A673 (cell line): ENCODE results near the gene NRXN3. TPM values are rescaled to one million over a fixed set of nuclear protein-coding genes. Genes with fewer than 3 reads are reported as not detected.
A peak's percentile ranks its signal among the peaks of the same experiment; 100 is the strongest.

ENCODE experiments used
- BruUV-seq: library from RNA; stranded (reverse); fragments of 400-500 nt; replicated peaks from 2 replicates; lab custom pipeline; 2021; lab: Mats Ljungman, UMichigan
- CTCF ChIA-PET: fragments of 300-600 bp; sonication (Branson Sonifier 250); formaldehyde crosslinking; loops from one replicate; lab custom pipeline; 2022; ENCODE audit warnings: antibody characterized with exemption; lab: Charles Lee
- POLR2A ChIA-PET: fragments of 300-600 bp; sonication (Branson Sonifier 250); formaldehyde crosslinking; loops from one replicate; lab custom pipeline; 2022; ENCODE audit warnings: antibody characterized with exemption; ENCODE audit not compliant: low non-redundant PET; lab: Charles Lee
- DNase-seq: peaks from one replicate; pipeline ENCODE4 v3.0.0-alpha.2; 2015; ENCODE audit warnings: low spot score
- H3K27ac ChIP-seq: fragments of 200-600 bp; sonication (generic); 2 replicates; pipeline ENCODE4 v1.5.1; 2016; ENCODE audit warnings: mixed run types, low read depth, mild to moderate bottlenecking, mixed read lengths, antibody characterized with exemption, low read length; ENCODE audit not compliant: poor library complexity, severe bottlenecking
- H3K27me3 ChIP-seq: fragments of 200-600 bp; sonication (generic); replicated peaks from 2 replicates; pipeline ENCODE4 v1.6.1; 2017; ENCODE audit warnings: mixed run types, low read depth, mild to moderate bottlenecking, mixed read lengths, antibody characterized with exemption, low read length; ENCODE audit not compliant: insufficient read depth, poor library complexity
- H3K36me3 ChIP-seq: fragments of 200-600 bp; sonication (generic); 2 replicates; pipeline ENCODE4 v1.6.1; 2016; ENCODE audit warnings: mixed run types, mild to moderate bottlenecking, mixed read lengths, antibody characterized with exemption, low read length; ENCODE audit not compliant: insufficient read depth, poor library complexity, severe bottlenecking
- H3K4me1 ChIP-seq: fragments of 200-600 bp; sonication (generic); 2 replicates; pipeline ENCODE4 v1.6.1; 2017; ENCODE audit warnings: mixed run types, mild to moderate bottlenecking, mixed read lengths, antibody characterized with exemption, low read length; ENCODE audit not compliant: insufficient read depth, poor library complexity, severe bottlenecking
- H3K4me3 ChIP-seq: fragments of 200-600 bp; sonication (generic); 2 replicates; pipeline ENCODE4 v1.5.1; 2016; ENCODE audit warnings: low read depth, mixed run types, mild to moderate bottlenecking, mixed read lengths, low read length; ENCODE audit not compliant: poor library complexity, severe bottlenecking
- H3K9me3 ChIP-seq: fragments of 200-600 bp; sonication (generic); 2 replicates; pipeline ENCODE4 v1.6.1; 2016; ENCODE audit warnings: mixed run types, low read depth, mild to moderate bottlenecking, mixed read lengths, antibody characterized with exemption, low read length; ENCODE audit not compliant: poor library complexity, severe bottlenecking
- EZH2 ChIP-seq: fragments of 200-600 bp; sonication (generic); IDR thresholded peaks from 2 replicates; pipeline ENCODE4 v1.6.1; 2017; ENCODE audit warnings: borderline replicate concordance, low read depth, mild to moderate bottlenecking, mixed read lengths, antibody characterized with exemption, low read length; ENCODE audit not compliant: poor library complexity, severe bottlenecking
- intact Hi-C: fragments of 100-400 bp; cut with micrococcal nuclease; formaldehyde crosslinking; loops from one replicate; pipeline ENCODE4 v1.10.0; 2022; ENCODE audit not compliant: unreplicated experiment
- total RNA-seq: library from RNA; stranded (reverse); gene quantifications from 2 replicates; pipeline ENCODE4 v1.2.3, GENCODE V29; 2021
- TF ChIP-seq, protein P1 (sequence below): fragments of 300-800, 200-600 bp; sonication (generic); conservative IDR thresholded peaks from 2 replicates; pipeline ENCODE4 v1.5.1; 2017; ENCODE audit warnings: low read depth, mild to moderate bottlenecking, antibody characterized with exemption, low read length, moderate library complexity, mixed read lengths

The NRXN3 gene
- total RNA-seq, 1 experiment from 2014 or later: 0.21 TPM

DNA sequence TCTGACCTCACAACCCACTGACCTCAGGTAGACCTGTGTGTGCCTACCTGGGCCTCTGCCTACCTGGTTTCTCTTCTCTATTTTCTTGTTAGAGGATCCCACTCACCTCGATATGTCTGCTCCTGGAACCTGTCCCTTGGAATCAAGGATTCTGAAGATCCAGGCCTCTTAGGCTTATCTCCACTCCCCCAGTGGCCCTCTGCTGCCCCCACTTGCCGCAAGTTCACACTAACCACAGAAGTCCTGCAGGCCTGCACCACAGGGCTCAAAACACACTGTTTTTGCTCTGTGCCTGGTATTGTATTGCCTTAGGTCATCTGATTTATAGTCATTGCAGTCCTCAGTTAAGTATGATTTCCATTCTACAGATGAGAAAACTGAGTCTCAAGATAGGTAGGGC is 15.3 kb upstream of the NRXN3 start:
- ChIA-PET POLR2A (no interaction called here), CTCF (no interaction called here)
- H3K9me3 ChIP-seq: no peaks in the 10 kb centered on the region
- no peak overlapping the region for H3K27ac ChIP-seq
- TF ChIP-seq, protein P1, sequence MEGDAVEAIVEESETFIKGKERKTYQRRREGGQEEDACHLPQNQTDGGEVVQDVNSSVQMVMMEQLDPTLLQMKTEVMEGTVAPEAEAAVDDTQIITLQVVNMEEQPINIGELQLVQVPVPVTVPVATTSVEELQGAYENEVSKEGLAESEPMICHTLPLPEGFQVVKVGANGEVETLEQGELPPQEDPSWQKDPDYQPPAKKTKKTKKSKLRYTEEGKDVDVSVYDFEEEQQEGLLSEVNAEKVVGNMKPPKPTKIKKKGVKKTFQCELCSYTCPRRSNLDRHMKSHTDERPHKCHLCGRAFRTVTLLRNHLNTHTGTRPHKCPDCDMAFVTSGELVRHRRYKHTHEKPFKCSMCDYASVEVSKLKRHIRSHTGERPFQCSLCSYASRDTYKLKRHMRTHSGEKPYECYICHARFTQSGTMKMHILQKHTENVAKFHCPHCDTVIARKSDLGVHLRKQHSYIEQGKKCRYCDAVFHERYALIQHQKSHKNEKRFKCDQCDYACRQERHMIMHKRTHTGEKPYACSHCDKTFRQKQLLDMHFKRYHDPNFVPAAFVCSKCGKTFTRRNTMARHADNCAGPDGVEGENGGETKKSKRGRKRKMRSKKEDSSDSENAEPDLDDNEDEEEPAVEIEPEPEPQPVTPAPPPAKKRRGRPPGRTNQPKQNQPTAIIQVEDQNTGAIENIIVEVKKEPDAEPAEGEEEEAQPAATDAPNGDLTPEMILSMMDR: 0 out of 2 replicates have a peak, but pooled peaks have one; percentile 15
- TF ChIP-seq EZH2: no peak
- BruUV-seq: no TSS peak
- H3K4me1 ChIP-seq: peaks cover 9% of the 10 kb centered on the region
- intact Hi-C loops: loop anchor here (5.0 kb wide), 1 partner anchor 133 kb away; no protein-coding TSS in a partner anchor
- H3K36me3 ChIP-seq: no peaks in the 10 kb centered on the region
- peak; percentile 12 for DNase-seq
- H3K4me3 ChIP-seq: no peak overlapping the region
- no peaks in the 10 kb centered on the region for H3K27me3 ChIP-seq

DNA sequence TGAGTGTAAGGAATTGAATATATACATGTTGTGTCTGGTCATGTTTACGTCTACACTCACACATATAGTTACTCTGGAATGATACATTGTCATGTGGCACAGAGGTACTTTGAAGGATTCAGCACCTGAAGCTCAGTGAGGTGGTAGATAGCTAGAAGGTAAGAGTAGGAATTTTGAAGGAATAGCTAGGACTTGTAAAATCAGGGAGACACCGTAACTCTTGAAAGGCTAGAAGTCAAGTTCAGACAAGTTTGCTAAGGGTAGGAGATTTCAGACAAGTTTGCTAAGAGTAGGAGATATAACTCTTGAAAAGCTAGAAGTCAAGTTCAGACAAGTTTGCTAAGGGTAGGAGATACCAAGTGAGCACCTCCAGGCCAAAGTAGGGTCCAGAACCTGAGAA is 14.0 kb upstream of the NRXN3 start:
- no peak for DNase-seq
- Histone ChIP-seq H3K36me3 (no peaks in the 10 kb centered on the region), H3K27ac (no peak overlapping the region), H3K9me3 (no peaks in the 10 kb centered on the region), H3K4me1 (peaks cover 9% of the 10 kb centered on the region), H3K27me3 (peaks cover 11% of the 10 kb centered on the region), H3K4me3 (no peak overlapping the region)
- BruUV-seq: no TSS peak
- intact Hi-C loops: no loop called here
- CTCF ChIA-PET: no interaction called here
- TF ChIP-seq, protein P1: no peak
- no peak for TF ChIP-seq EZH2
- POLR2A ChIA-PET: interaction anchor here (0.5 kb wide), 1 partner anchor 176 kb away, joined by 4 read pairs; no protein-coding TSS in a partner anchor

DNA sequence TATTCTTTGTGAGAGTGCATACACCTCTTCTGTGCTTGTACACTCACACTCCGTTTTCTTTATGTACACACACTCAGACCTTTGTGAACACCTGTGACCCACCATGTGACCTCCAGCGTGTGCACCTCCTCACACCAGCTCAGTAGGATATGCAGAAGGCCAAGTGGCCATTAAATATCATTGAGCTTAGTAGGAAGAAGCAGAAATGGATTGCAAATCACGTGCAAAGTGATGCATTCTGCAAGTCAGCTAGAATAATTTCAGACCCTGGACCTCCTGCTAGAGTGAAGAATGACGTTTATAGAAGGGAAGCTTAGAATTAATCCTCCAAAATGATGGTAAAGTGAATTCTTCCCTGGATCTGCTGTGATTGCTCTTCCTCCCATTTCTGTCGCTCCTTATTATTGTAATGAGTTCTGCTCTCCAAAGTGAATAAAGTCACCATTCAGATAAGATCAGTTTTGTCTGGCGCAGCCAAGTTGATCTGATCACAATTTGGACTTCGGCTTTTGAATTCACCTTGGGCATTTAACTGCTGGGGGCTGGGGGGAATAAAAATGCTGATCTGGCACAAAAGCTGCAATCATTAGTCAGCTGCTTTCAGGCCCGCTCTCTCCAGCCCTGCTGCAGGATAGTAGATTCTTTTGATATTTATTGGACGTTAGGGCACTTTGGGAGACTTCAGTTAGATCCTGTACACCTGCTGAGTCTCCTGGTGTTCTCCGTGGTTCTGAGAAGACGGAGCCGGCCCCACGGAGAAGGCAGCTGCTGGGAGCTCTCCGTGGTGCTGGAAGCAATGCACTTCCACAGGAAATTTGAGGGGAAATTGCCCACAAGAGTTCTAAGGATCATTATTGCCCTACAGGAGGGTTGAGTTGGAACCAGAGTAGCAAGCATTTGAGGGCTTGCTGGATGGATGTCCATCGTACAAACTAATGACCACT is 12.4 kb upstream of the NRXN3 start:
- POLR2A ChIA-PET: no interaction called here

More for the DNA sequence above, 12.4 kb upstream of the NRXN3 start:
- intact Hi-C loops: no loop called here
- peaks cover 2% of the 10 kb centered on the region for H3K4me1 ChIP-seq
- no peak overlapping the region for H3K4me3 ChIP-seq
- BruUV-seq: no TSS peak
- peak; percentile 45 for DNase-seq
- CTCF ChIA-PET: no interaction called here
- H3K36me3 ChIP-seq: no peaks in the 10 kb centered on the region
- peaks cover 22% of the 10 kb centered on the region for H3K27me3 ChIP-seq
- no peaks in the 10 kb centered on the region for H3K9me3 ChIP-seq
- no peak overlapping the region for H3K27ac ChIP-seq
- TF ChIP-seq EZH2: no peak
- TF ChIP-seq, protein P1: no peak
